Measurements from ENCODE around the gene ZFR.

- TF ChIP-seq, protein P1, sequence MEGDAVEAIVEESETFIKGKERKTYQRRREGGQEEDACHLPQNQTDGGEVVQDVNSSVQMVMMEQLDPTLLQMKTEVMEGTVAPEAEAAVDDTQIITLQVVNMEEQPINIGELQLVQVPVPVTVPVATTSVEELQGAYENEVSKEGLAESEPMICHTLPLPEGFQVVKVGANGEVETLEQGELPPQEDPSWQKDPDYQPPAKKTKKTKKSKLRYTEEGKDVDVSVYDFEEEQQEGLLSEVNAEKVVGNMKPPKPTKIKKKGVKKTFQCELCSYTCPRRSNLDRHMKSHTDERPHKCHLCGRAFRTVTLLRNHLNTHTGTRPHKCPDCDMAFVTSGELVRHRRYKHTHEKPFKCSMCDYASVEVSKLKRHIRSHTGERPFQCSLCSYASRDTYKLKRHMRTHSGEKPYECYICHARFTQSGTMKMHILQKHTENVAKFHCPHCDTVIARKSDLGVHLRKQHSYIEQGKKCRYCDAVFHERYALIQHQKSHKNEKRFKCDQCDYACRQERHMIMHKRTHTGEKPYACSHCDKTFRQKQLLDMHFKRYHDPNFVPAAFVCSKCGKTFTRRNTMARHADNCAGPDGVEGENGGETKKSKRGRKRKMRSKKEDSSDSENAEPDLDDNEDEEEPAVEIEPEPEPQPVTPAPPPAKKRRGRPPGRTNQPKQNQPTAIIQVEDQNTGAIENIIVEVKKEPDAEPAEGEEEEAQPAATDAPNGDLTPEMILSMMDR (IDR thresholded peaks at IDR 0.05; ENCODE audit: low read depth, low read length, missing input control): no peak
- no peak for TF ChIP-seq YY1 (IDR thresholded peaks at IDR 0.05)
- TF ChIP-seq GABPA (IDR thresholded peaks at IDR 0.05 in 1 of 2, conservative IDR thresholded peaks at IDR 0.05 in 1 of 2): no peak
- no peak for TF ChIP-seq TAF1 (conservative IDR thresholded peaks at IDR 0.05)
- TF ChIP-seq EGR1 (IDR thresholded peaks at IDR 0.05; ENCODE audit: low read depth in 2 of 2): no peak
- TF ChIP-seq, protein P2, sequence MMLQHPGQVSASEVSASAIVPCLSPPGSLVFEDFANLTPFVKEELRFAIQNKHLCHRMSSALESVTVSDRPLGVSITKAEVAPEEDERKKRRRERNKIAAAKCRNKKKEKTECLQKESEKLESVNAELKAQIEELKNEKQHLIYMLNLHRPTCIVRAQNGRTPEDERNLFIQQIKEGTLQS (IDR thresholded peaks at IDR 0.05): no peak
- TF ChIP-seq JUND (IDR thresholded peaks at IDR 0.05): no peak
- no peak for TF ChIP-seq ZBTB33 (IDR thresholded peaks at IDR 0.05)
Observed at GRCh38 chr5:32487424-32487823, 42.9 kb upstream of the ZFR start.
